ENCODE results near the gene FHL5.

Gene FHL5

GRCh38 chr6:96562886-96563285 lies at the start of gene FHL5:
Gene FHL5, plus strand, starts transcription at chr6:96563128. Its CDS starts 40,486 bp downstream, at chr6:96603614.
- CTCF ChIA-PET = interaction anchor here (1.1 kb wide), 1 partner anchor 12 kb away, joined by 3 read pairs; no protein-coding TSS in a partner anchor
- POLR2A ChIA-PET = no interaction called here
- no peak for DNase-seq (ENCODE audit: extremely low spot score)
- TF ChIP-seq LEF1 (IDR thresholded peaks at IDR 0.05; ENCODE audit: borderline replicate concordance) = no peak
- no peak for TF ChIP-seq FOXK2 (IDR thresholded peaks at IDR 0.05)
- no peak for TF ChIP-seq ZNF384 (IDR thresholded peaks at IDR 0.05)
- no peak for TF ChIP-seq FOXA1 (IDR thresholded peaks at IDR 0.05)
- TF ChIP-seq L3MBTL2 (conservative IDR thresholded peaks at IDR 0.05) = no peak
- no peak for TF ChIP-seq HDGF (IDR thresholded peaks at IDR 0.05; ENCODE audit: borderline replicate concordance)
- TF ChIP-seq TARDBP (IDR thresholded peaks at IDR 0.05) = no peak
- TF ChIP-seq SP1 (IDR thresholded peaks at IDR 0.05) = no peak
- no peak for TF ChIP-seq ARNT (IDR thresholded peaks at IDR 0.05)

GRCh38 chr6:96520171-96521115 lies 42.5 kb upstream of the FHL5 start:
- ChIA-PET POLR2A (no interaction called here), CTCF (no interaction called here)
- DNase-seq (ENCODE audit: extremely low spot score) = no peak
- TF ChIP-seq LEF1 (IDR thresholded peaks at IDR 0.05; ENCODE audit: borderline replicate concordance) (no peak), BHLHE40 (IDR thresholded peaks at IDR 0.05; ENCODE audit: borderline replicate concordance) (no peak), SUZ12 (IDR thresholded peaks at IDR 0.05) (no peak), PKNOX1 (IDR thresholded peaks at IDR 0.05) (no peak), L3MBTL2 (conservative IDR thresholded peaks at IDR 0.05) (no peak), ELF4 (IDR thresholded peaks at IDR 0.05) (no peak), NFRKB (IDR thresholded peaks at IDR 0.05) (no peak), SP1 (IDR thresholded peaks at IDR 0.05) (no peak), ARNT (IDR thresholded peaks at IDR 0.05) (no peak), CTBP1 (IDR thresholded peaks at IDR 0.05; ENCODE audit: borderline replicate concordance) (no peak), FOXM1 (IDR thresholded peaks at IDR 0.05; ENCODE audit: borderline replicate concordance) (no peak), FOXA1 (IDR thresholded peaks at IDR 0.05) (no peak), ZNF384 (IDR thresholded peaks at IDR 0.05) (no peak), TARDBP (IDR thresholded peaks at IDR 0.05) (no peak), HDGF (IDR thresholded peaks at IDR 0.05; ENCODE audit: borderline replicate concordance) (no peak), FOXK2 (IDR thresholded peaks at IDR 0.05) (no peak)

GRCh38 chr6:96521306-96521643 lies 41.7 kb upstream of the FHL5 start:
- TF ChIP-seq CTBP1 (IDR thresholded peaks at IDR 0.05; ENCODE audit: borderline replicate concordance) = no peak
- TF ChIP-seq TARDBP (IDR thresholded peaks at IDR 0.05) = no peak
- TF ChIP-seq ZNF384 (IDR thresholded peaks at IDR 0.05) = no peak

GRCh38 chr6:96521644-96522464 lies 41.1 kb upstream of the FHL5 start, which contains the start of gene UFL1:
Gene UFL1, plus strand, starts transcription at chr6:96521806. Its CDS starts 68 bp downstream, at chr6:96521874.
- TF ChIP-seq ELF4 (IDR thresholded peaks at IDR 0.05) (0 out of 2 replicates have a peak, but pooled peaks have one; percentile 31), CTBP1 (IDR thresholded peaks at IDR 0.05; ENCODE audit: borderline replicate concordance) (no peak), PKNOX1 (IDR thresholded peaks at IDR 0.05) (peak; percentile 93)
- CTCF ChIA-PET = no interaction called here
- peak; percentile 87 for DNase-seq (ENCODE audit: extremely low spot score)
- POLR2A ChIA-PET = interaction anchor here (0.7 to 1.4 kb wide), 4 partner anchors 10 to 13 kb away, joined by 3 to 11 read pairs (median 3); no protein-coding TSS in a partner anchor

More at GRCh38 chr6:96521306-96521643, 41.7 kb upstream of the FHL5 start:
- ChIA-PET CTCF (no interaction called here), POLR2A (interaction anchor here (1.3 to 1.4 kb wide), 2 partner anchors 10 to 13 kb away, joined by 3 to 11 read pairs; no protein-coding TSS in a partner anchor)
- DNase-seq (ENCODE audit: extremely low spot score) = no peak

- CTCF ChIA-PET = no interaction called here
These were observed 40.4 kb upstream of the FHL5 start for GRCh38 chr6:96522465-96523009.

GRCh38 chr6:96528193-96528592 lies 34.7 kb upstream of the FHL5 start:
- ChIA-PET POLR2A (no interaction called here), CTCF (no interaction called here)
- no peak for TF ChIP-seq TARDBP (IDR thresholded peaks at IDR 0.05)
- TF ChIP-seq ARNT (IDR thresholded peaks at IDR 0.05) = no peak
- TF ChIP-seq L3MBTL2 (conservative IDR thresholded peaks at IDR 0.05) = no peak
- no peak for TF ChIP-seq FOXM1 (IDR thresholded peaks at IDR 0.05; ENCODE audit: borderline replicate concordance)
- TF ChIP-seq BHLHE40 (IDR thresholded peaks at IDR 0.05; ENCODE audit: borderline replicate concordance) = no peak
- no peak for TF ChIP-seq SP1 (IDR thresholded peaks at IDR 0.05)
- TF ChIP-seq FOXA1 (IDR thresholded peaks at IDR 0.05) = no peak
- no peak for TF ChIP-seq LEF1 (IDR thresholded peaks at IDR 0.05; ENCODE audit: borderline replicate concordance)
- TF ChIP-seq HDGF (IDR thresholded peaks at IDR 0.05; ENCODE audit: borderline replicate concordance) = no peak
- no peak for TF ChIP-seq NFRKB (IDR thresholded peaks at IDR 0.05)
- TF ChIP-seq CTBP1 (IDR thresholded peaks at IDR 0.05; ENCODE audit: borderline replicate concordance) = no peak
- no peak for TF ChIP-seq SUZ12 (IDR thresholded peaks at IDR 0.05)
- TF ChIP-seq PKNOX1 (IDR thresholded peaks at IDR 0.05) = no peak
- no peak for TF ChIP-seq ELF4 (IDR thresholded peaks at IDR 0.05)
- TF ChIP-seq FOXK2 (IDR thresholded peaks at IDR 0.05) = no peak
- no peak for TF ChIP-seq ZNF384 (IDR thresholded peaks at IDR 0.05)
- DNase-seq (ENCODE audit: extremely low spot score) = no peak

More at GRCh38 chr6:96522465-96523009, 40.4 kb upstream of the FHL5 start:
- TF ChIP-seq SP1 (IDR thresholded peaks at IDR 0.05) (no peak), HDGF (IDR thresholded peaks at IDR 0.05; ENCODE audit: borderline replicate concordance) (no peak), NFRKB (IDR thresholded peaks at IDR 0.05) (no peak), TARDBP (IDR thresholded peaks at IDR 0.05) (no peak), L3MBTL2 (conservative IDR thresholded peaks at IDR 0.05) (no peak), BHLHE40 (IDR thresholded peaks at IDR 0.05; ENCODE audit: borderline replicate concordance) (no peak)
- DNase-seq (ENCODE audit: extremely low spot score) = peak; percentile 7
- POLR2A ChIA-PET = interaction anchor here (0.7 to 1.4 kb wide), 4 partner anchors 9 to 13 kb away, joined by 3 to 11 read pairs (median 3); no protein-coding TSS in a partner anchor
